Prostate gland (tissue), 2 donors: Measurements from ENCODE around the gene KRTAP21-3.

Experiments
- POLR2AphosphoS5 ChIP-seq: sonication (generic); formaldehyde crosslinking; IDR thresholded peaks from one replicate; pipeline ENCODE4 v1.6.1; 2017; ENCODE audit warnings: antibody characterized with exemption
- TF ChIP-seq, protein P1 (sequence below), 4 experiments: fragments of 200-600 bp in 2 of 4; fragments of 450-650 bp in 2 of 4; sonication (generic) in 2 of 4; IDR thresholded peaks; 1 replicate in 3 of 4; 2 replicates in 1 of 4; pipeline ENCODE4 v1.5.1; 2016 to 2019; ENCODE audit warnings: antibody characterized with exemption in 4 of 4, mild to moderate bottlenecking in 2 of 4, moderate library complexity in 2 of 4

DNA sequence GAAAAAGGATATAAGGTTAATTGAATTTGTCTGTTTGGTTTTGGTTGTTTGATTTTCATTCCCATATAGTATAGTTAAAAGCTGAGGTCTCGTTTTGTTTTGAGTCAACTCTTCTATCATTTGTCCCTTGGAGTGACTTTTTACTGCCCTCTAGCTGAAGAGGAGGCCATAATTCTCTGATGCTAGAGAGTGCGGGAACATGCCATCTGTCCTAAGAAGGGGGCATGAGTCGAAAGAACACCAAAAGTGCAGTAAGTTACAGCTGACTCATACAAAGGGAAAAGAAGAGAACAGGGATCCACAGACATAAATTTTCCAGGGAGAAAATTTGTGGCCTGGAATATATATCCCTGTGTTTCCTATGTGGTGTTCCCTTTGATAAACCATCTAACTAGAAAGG is 4.1 kb downstream of the KRTAP21-3 start:
- TF ChIP-seq, protein P1, sequence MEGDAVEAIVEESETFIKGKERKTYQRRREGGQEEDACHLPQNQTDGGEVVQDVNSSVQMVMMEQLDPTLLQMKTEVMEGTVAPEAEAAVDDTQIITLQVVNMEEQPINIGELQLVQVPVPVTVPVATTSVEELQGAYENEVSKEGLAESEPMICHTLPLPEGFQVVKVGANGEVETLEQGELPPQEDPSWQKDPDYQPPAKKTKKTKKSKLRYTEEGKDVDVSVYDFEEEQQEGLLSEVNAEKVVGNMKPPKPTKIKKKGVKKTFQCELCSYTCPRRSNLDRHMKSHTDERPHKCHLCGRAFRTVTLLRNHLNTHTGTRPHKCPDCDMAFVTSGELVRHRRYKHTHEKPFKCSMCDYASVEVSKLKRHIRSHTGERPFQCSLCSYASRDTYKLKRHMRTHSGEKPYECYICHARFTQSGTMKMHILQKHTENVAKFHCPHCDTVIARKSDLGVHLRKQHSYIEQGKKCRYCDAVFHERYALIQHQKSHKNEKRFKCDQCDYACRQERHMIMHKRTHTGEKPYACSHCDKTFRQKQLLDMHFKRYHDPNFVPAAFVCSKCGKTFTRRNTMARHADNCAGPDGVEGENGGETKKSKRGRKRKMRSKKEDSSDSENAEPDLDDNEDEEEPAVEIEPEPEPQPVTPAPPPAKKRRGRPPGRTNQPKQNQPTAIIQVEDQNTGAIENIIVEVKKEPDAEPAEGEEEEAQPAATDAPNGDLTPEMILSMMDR (IDR thresholded peaks at IDR 0.05): no peak
- TF ChIP-seq POLR2AphosphoS5: no peak
